ENCODE results near the gene ELP1.

The ELP1 gene

GRCh38 chr9:108882052-108882888, 51.7 kb downstream of the ELP1 start:
- H3K4me3 ChIP-seq: no peak overlapping the region
- H3K9ac ChIP-seq (ENCODE audit: insufficient read length): no peak overlapping the region
- no peaks in the 10 kb centered on the region for H3K9me3 ChIP-seq (ENCODE audit: low read depth, low read length)
- H3K36me3 ChIP-seq (ENCODE audit: insufficient read depth, low read length): peaks cover 50% of the 10 kb centered on the region
- no peak for DNase-seq (ENCODE audit: low read depth, low spot score)
- no peak for TF ChIP-seq FOXP2 (optimal IDR thresholded peaks at IDR 0.05; ENCODE audit: control extremely low read depth, extremely low read length, insufficient read depth)
- no peak for TF ChIP-seq EZH2 (IDR thresholded peaks at IDR 0.05)
- TF ChIP-seq POLR2AphosphoS5 (IDR thresholded peaks at IDR 0.05; ENCODE audit: borderline replicate concordance, low read depth, low read length): no peak
- no peak overlapping the region for H3K27ac ChIP-seq

GRCh38 chr9:108880738-108881316, 53.1 kb downstream of the ELP1 start:
- no peak for DNase-seq (ENCODE audit: low read depth, low spot score)
- Histone ChIP-seq H3K36me3 (ENCODE audit: insufficient read depth, low read length) (peaks cover 44% of the 10 kb centered on the region), H3K9ac (ENCODE audit: insufficient read length) (no peak overlapping the region), H3K9me3 (ENCODE audit: low read depth, low read length) (no peaks in the 10 kb centered on the region), H3K27ac (no peak overlapping the region), H3K4me3 (no peak overlapping the region)
- TF ChIP-seq EZH2 (IDR thresholded peaks at IDR 0.05) (no peak), POLR2AphosphoS5 (IDR thresholded peaks at IDR 0.05; ENCODE audit: borderline replicate concordance, low read depth, low read length) (no peak), FOXP2 (optimal IDR thresholded peaks at IDR 0.05; ENCODE audit: control extremely low read depth, extremely low read length, insufficient read depth) (no peak)

- Histone ChIP-seq H3K27ac (no peak overlapping the region), H3K9me3 (ENCODE audit: low read depth, low read length) (no peaks in the 10 kb centered on the region), H3K36me3 (ENCODE audit: insufficient read depth, low read length) (peaks cover 51% of the 10 kb centered on the region), H3K4me3 (no peak overlapping the region), H3K9ac (ENCODE audit: insufficient read length) (no peak overlapping the region)
- TF ChIP-seq EZH2 (IDR thresholded peaks at IDR 0.05): no peak
- no peak for TF ChIP-seq POLR2AphosphoS5 (IDR thresholded peaks at IDR 0.05; ENCODE audit: borderline replicate concordance, low read depth, low read length)
- TF ChIP-seq FOXP2 (optimal IDR thresholded peaks at IDR 0.05; ENCODE audit: control extremely low read depth, extremely low read length, insufficient read depth): no peak
- no peak for DNase-seq (ENCODE audit: low read depth, low spot score)
Measured at GRCh38 chr9:108877524-108877923, 56.4 kb downstream of the ELP1 start.

- TF ChIP-seq EZH2 (IDR thresholded peaks at IDR 0.05): no peak
- no peak for TF ChIP-seq FOXP2 (optimal IDR thresholded peaks at IDR 0.05; ENCODE audit: control extremely low read depth, extremely low read length, insufficient read depth)
- no peak for TF ChIP-seq POLR2AphosphoS5 (IDR thresholded peaks at IDR 0.05; ENCODE audit: borderline replicate concordance, low read depth, low read length)
- H3K9ac ChIP-seq (ENCODE audit: insufficient read length): no peak overlapping the region
- peaks cover 53% of the 10 kb centered on the region for H3K36me3 ChIP-seq (ENCODE audit: insufficient read depth, low read length)
- no peak for DNase-seq (ENCODE audit: low read depth, low spot score)
- no peak overlapping the region for H3K4me3 ChIP-seq
- no peak overlapping the region for H3K27ac ChIP-seq
- no peaks in the 10 kb centered on the region for H3K9me3 ChIP-seq (ENCODE audit: low read depth, low read length)
Measured at GRCh38 chr9:108876425-108876824, 57.5 kb downstream of the ELP1 start.

- Histone ChIP-seq H3K36me3 (ENCODE audit: insufficient read depth, low read length) (peaks cover 53% of the 10 kb centered on the region), H3K9me3 (ENCODE audit: low read depth, low read length) (no peaks in the 10 kb centered on the region)
Measured at GRCh38 chr9:108874058-108874788, 59.7 kb downstream of the ELP1 start.

GRCh38 chr9:108869092-108869725, 64.7 kb downstream of the ELP1 start:
- TF ChIP-seq EZH2 (IDR thresholded peaks at IDR 0.05) (no peak), FOXP2 (optimal IDR thresholded peaks at IDR 0.05; ENCODE audit: control extremely low read depth, extremely low read length, insufficient read depth) (no peak), POLR2AphosphoS5 (IDR thresholded peaks at IDR 0.05; ENCODE audit: borderline replicate concordance, low read depth, low read length) (no peak)
- no peak for DNase-seq (ENCODE audit: low read depth, low spot score)

More at GRCh38 chr9:108874058-108874788, 59.7 kb downstream of the ELP1 start:
- Histone ChIP-seq H3K27ac (no peak overlapping the region), H3K9ac (ENCODE audit: insufficient read length) (no peak overlapping the region), H3K4me3 (no peak overlapping the region)
- no peak for DNase-seq (ENCODE audit: low read depth, low spot score)
- TF ChIP-seq EZH2 (IDR thresholded peaks at IDR 0.05) (no peak), POLR2AphosphoS5 (IDR thresholded peaks at IDR 0.05; ENCODE audit: borderline replicate concordance, low read depth, low read length) (no peak), FOXP2 (optimal IDR thresholded peaks at IDR 0.05; ENCODE audit: control extremely low read depth, extremely low read length, insufficient read depth) (no peak)

GRCh38 chr9:108867829-108868228, 66.1 kb downstream of the ELP1 start:
- Histone ChIP-seq H3K9me3 (ENCODE audit: low read depth, low read length) (no peaks in the 10 kb centered on the region), H3K36me3 (ENCODE audit: insufficient read depth, low read length) (peaks cover 28% of the 10 kb centered on the region), H3K9ac (ENCODE audit: insufficient read length) (no peak overlapping the region), H3K27ac (no peak overlapping the region), H3K4me3 (no peak overlapping the region)
- TF ChIP-seq EZH2 (IDR thresholded peaks at IDR 0.05) (no peak), POLR2AphosphoS5 (IDR thresholded peaks at IDR 0.05; ENCODE audit: borderline replicate concordance, low read depth, low read length) (no peak), FOXP2 (optimal IDR thresholded peaks at IDR 0.05; ENCODE audit: control extremely low read depth, extremely low read length, insufficient read depth) (no peak)
- DNase-seq (ENCODE audit: low read depth, low spot score): no peak

More at GRCh38 chr9:108869092-108869725, 64.7 kb downstream of the ELP1 start:
- no peak overlapping the region for H3K27ac ChIP-seq
- H3K4me3 ChIP-seq: no peak overlapping the region
- no peaks in the 10 kb centered on the region for H3K9me3 ChIP-seq (ENCODE audit: low read depth, low read length)
- H3K36me3 ChIP-seq (ENCODE audit: insufficient read depth, low read length): peaks cover 40% of the 10 kb centered on the region
- no peak overlapping the region for H3K9ac ChIP-seq (ENCODE audit: insufficient read length)

GRCh38 chr9:108867116-108867515, 66.8 kb downstream of the ELP1 start:
- no peak for TF ChIP-seq EZH2 (IDR thresholded peaks at IDR 0.05)
- TF ChIP-seq POLR2AphosphoS5 (IDR thresholded peaks at IDR 0.05; ENCODE audit: borderline replicate concordance, low read depth, low read length): no peak
- no peak for TF ChIP-seq FOXP2 (optimal IDR thresholded peaks at IDR 0.05; ENCODE audit: control extremely low read depth, extremely low read length, insufficient read depth)
- Histone ChIP-seq H3K9me3 (ENCODE audit: low read depth, low read length) (no peaks in the 10 kb centered on the region), H3K36me3 (ENCODE audit: insufficient read depth, low read length) (peaks cover 25% of the 10 kb centered on the region), H3K27ac (no peak overlapping the region), H3K9ac (ENCODE audit: insufficient read length) (no peak overlapping the region), H3K4me3 (no peak overlapping the region)
- DNase-seq (ENCODE audit: low read depth, low spot score): no peak
